Testis (tissue), 3 donors: ENCODE data around the gene KIRREL1. TPM values are rescaled to one million over a fixed set of nuclear protein-coding genes. Genes with fewer than 3 reads are reported as not detected.

ENCODE experiments used
- DNase-seq: peaks from one replicate; pipeline ENCODE4 v3.0.0-alpha.2; 2019
- H3K27ac ChIP-seq, 2 donors: fragments of 200-600 bp; sonication (generic); one replicate each; pipeline ENCODE4 v1.5.1; 2019
- H3K27me3 ChIP-seq: fragments of 200-600 bp; sonication (generic); one replicate; pipeline ENCODE4 v1.5.1; 2019
- H3K36me3 ChIP-seq: fragments of 200-600 bp; sonication (generic); one replicate; pipeline ENCODE4 v1.5.1; 2017; ENCODE audit warnings: low read depth; ENCODE audit errors: missing control alignments
- H3K4me1 ChIP-seq: fragments of 200-600 bp; sonication (generic); one replicate; pipeline ENCODE4 v1.5.1; 2019
- H3K4me3 ChIP-seq, 2 donors: fragments of 200-600 bp; sonication (generic); one replicate each; pipeline ENCODE4 v1.5.1; 2017 to 2019
- H3K9me3 ChIP-seq: fragments of 200-600 bp; sonication (generic); one replicate; pipeline ENCODE4 v1.5.1; 2017
- CTCF ChIP-seq, 3 experiments: fragments of 450-650 bp in 2 of 3; fragments of 200-600 bp in 1 of 3; sonication (generic) in 1 of 3; IDR thresholded peaks; one replicate each; pipeline ENCODE4 v1.5.1; 2016 to 2019; ENCODE audit warnings: antibody characterized with exemption in 3 of 3, mild to moderate bottlenecking in 2 of 3, moderate library complexity in 1 of 3
- POLR2A ChIP-seq: fragments of 450-650 bp; IDR thresholded peaks from one replicate; pipeline ENCODE4 v1.6.1; 2017; ENCODE audit warnings: antibody characterized with exemption, mild to moderate bottlenecking, moderate library complexity
- WGBS, 2 donors: methylation state at CpG; one replicate each; pipeline ENCODE4 v1.1.5; 2018; 5-methylcytosine and 5-hydroxymethylcytosine counted together
- intact Hi-C: fragments of 100-400 bp; cut with DNase I; formaldehyde crosslinking; loops from one replicate; pipeline ENCODE4 v1.15.1; 2023; ENCODE audit warnings: low total_unique reads
- polyA plus RNA-seq: library from polyadenylated mRNA; stranded (reverse); fragments of 350-450 nt; fragmentation: Illumina TruSeq; extraction: RNeasy Lipid Tissue Mini Kit (QIAGEN cat#74804); gene quantifications from one replicate; pipeline ENCODE4 v1.2.3, GENCODE V29; 2014; ENCODE audit warnings: low read depth, low replicate concordance; ENCODE audit not compliant: insufficient read depth
- total RNA-seq, 2 donors: library from RNA; depleted of rRNA; stranded (reverse); fragments of >200 nt; gene quantifications; one replicate each; pipeline ENCODE4 v1.2.3, GENCODE V29; 2016

KIRREL1 gene
- total and polyA plus RNA-seq, 3 donors from 2014 or later: 15.5 to 31.9 (median 19.9) TPM

DNA sequence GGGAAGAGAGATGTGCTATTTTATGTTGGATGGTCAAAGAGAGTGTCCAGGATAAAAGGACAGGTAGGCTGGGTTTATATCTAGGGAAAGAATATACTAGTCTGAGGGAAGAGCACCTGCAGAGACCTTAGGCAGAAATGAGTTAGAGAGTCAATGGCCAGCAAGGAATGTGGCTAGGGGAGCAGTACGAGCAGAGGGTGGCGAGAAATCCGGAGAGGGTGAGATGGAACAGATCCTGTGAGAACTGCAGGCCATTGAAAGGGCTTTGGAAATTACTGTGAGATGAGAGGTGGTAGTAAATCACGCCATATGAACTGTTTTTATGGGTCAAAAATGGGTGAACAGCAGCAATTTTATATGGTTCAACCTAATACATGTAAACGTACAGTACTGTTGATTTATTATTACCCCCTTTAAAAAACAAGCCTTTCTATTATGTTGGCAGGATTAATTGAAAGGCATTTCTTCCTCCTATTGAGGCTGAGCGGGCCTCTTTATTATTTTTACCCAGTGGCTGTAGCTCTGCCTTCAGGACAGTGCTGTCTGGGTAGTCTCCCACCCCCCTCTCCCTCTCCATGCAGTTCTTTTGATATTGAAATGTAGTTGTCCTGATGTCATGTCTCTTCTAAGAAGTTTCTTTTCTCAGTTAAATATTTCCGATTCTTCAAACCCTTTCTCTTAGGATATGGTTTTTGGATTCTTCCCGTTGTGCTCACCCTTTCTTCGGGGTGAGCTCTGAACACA, 112.1 kb downstream of the KIRREL1 start:
- Histone ChIP-seq H3K4me1 (no peaks in the 10 kb centered on the region), H3K36me3 (no peaks in the 10 kb centered on the region), H3K9me3 (no peaks in the 10 kb centered on the region), H3K27ac (no peak overlapping the region), H3K4me3 (no peak overlapping the region), H3K27me3 (no peaks in the 10 kb centered on the region)
- DNase-seq: no peak
- intact Hi-C loops: no loop called here
- WGBS, 2 donors: 77% methylated on average over 9 of the region's 9 CpGs
- no peak for TF ChIP-seq POLR2A
- no peak for TF ChIP-seq CTCF (IDR thresholded peaks at IDR 0.05)

GRCh38 chr1:158107916-158108315, 114.5 kb downstream of the KIRREL1 start:
- Histone ChIP-seq H3K9me3 (no peaks in the 10 kb centered on the region), H3K27ac (no peak overlapping the region), H3K4me1 (no peaks in the 10 kb centered on the region), H3K27me3 (no peaks in the 10 kb centered on the region), H3K4me3 (no peak overlapping the region), H3K36me3 (no peaks in the 10 kb centered on the region)
- WGBS, 2 donors: 49 to 59% methylated on average over 2 of the region's 2 CpGs
- DNase-seq: no peak
- intact Hi-C loops: no loop called here
- TF ChIP-seq POLR2A: no peak
- TF ChIP-seq CTCF (IDR thresholded peaks at IDR 0.05): no peak

- Histone ChIP-seq H3K27ac (no peak overlapping the region), H3K4me3 (peak overlapping the region; percentile 50 to 57), H3K27me3 (no peaks in the 10 kb centered on the region), H3K4me1 (no peaks in the 10 kb centered on the region), H3K36me3 (no peaks in the 10 kb centered on the region), H3K9me3 (no peaks in the 10 kb centered on the region)
- intact Hi-C loops: no loop called here
- TF ChIP-seq CTCF (IDR thresholded peaks at IDR 0.05) (peak; percentile 7 to 54 (median 12)), POLR2A (no peak)
- WGBS, 2 donors: 6 to 9% methylated on average over 34 to 55 of the region's 58 CpGs
- peak; percentile 54 for DNase-seq
Measured at GRCh38 chr1:158112994-158113758, 119.7 kb downstream of the KIRREL1 start.

DNA sequence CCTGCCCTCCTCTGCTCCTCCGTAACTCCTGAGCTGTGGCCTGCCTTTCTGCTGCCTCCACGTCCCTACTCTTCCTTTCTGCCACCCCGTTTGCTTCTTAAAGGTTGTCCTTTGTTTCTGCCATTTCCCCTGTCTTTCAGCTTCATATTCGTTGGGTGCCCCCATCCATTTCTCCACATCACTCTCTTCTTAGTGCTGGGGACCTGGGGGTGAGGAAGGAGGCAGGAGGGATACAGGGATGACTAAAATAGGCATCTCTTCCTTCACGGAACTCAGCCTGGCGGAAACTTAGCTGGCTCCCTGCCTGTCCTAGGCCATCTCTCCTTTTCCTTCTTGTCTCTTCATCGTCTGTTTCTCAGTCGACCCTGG, 120.3 kb downstream of the KIRREL1 start:
- peak overlapping the region; percentile 50 to 57 for H3K4me3 ChIP-seq
- H3K4me1 ChIP-seq: no peaks in the 10 kb centered on the region
- intact Hi-C loops: no loop called here
- TF ChIP-seq POLR2A (no peak), CTCF (IDR thresholded peaks at IDR 0.05) (no peak)
- 22 to 31% methylated on average over 8 of the region's 8 CpGs for WGBS, 2 donors
- H3K36me3 ChIP-seq: no peaks in the 10 kb centered on the region
- no peak overlapping the region for H3K27ac ChIP-seq
- H3K9me3 ChIP-seq: no peaks in the 10 kb centered on the region
- no peaks in the 10 kb centered on the region for H3K27me3 ChIP-seq
- no peak for DNase-seq
